HG03039 (cell line): ENCODE measurements around the gene PAQR9.

Source experiments
- ATAC-seq: cut with Tn5 transposase; IDR thresholded peaks from one replicate; pipeline ENCODE4 v1.9.1; 2021; ENCODE audit warnings: mild to moderate bottlenecking, moderate library complexity; ENCODE audit not compliant: unreplicated experiment

PAQR9 gene

DNA sequence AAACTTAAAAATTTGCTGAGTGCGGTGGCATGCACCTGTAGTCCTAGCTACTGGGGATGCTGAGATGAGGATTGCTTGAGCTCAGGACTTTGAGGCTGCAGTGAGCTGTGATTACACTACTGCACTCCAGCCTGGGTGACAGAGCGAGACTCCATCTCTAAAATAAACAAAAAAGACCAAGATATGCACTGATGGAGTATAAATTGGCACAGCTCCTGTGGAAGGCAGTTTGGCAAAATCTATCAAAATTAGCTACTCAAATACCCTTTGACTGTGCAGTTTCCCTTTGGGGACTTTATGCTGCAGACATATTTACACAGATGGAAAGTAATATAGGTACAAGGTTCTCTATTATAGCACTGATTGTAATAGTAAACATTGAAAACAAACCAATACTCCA, 19.8 kb upstream of the PAQR9 start:
- ATAC-seq, result no peak

DNA sequence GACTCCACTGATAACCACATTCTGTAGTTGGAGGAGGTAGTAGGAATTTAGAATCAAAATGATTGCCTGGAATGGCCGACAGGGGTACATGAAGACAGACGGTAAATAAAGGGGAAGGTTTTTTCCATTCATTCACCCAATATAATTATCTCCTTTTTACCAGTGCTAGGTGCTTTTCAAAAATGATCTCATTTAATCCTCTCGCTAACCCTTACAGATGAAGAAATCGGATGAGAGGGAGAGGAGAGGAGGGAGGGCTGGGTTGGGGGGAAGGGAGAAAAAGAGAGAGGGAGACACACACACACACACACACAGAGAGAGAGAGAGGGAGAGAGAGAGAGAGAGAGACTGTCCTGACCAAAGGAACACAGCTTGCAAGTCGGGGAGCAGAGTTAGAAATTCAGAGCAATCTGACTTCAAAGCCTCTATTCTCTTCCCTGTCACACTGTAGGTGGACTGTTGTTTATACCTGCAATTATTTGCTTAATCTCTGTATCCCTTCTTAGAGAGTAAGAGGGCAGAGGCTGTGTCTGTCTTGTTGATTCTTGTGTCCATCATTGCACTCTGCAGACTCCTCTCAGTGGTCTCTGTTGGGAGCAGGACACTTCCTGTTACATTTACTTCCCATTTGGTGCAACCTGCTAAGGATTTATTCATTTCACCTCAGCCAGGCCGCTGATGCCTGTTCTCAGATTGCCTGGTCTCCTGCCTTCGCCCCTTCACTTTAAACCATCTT, 18.7 kb upstream of the PAQR9 start:
- no peak for ATAC-seq

DNA sequence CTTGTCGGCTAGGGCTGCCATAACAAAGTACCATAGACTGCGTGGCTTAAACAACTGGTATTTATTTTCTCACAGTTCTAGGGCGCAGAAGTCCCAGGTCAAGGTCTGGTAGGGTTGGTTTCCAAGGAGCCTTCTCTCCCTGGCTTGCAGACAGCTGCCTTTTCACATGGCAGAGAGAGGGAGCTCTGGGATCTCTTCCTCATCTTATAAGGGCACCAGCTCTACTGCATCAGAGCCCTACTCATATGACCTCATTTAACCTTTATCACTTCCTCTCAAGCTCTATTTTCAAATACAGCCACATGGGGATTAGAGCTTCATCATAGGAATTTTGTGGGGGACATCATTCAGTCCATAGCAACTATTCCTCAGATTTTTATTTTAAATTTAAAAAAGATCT, 17.6 kb upstream of the PAQR9 start:
- ATAC-seq, result no peak

DNA sequence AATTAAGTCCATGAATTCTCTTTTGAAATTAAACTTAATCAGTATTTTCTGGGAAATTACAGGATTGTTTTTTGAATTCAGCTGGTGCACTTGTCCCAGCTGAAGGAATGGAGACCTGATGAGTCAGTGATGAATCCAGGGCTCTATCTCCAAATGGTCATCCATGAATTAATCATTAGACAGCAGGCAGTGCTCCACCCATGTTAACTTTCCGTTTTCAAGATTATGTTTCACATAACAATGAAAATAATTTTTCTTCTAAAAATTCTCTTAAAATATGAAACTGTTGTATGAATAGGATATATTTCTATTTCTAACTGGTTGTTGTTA, 13.9 kb upstream of the PAQR9 start:
- no peak for ATAC-seq

DNA sequence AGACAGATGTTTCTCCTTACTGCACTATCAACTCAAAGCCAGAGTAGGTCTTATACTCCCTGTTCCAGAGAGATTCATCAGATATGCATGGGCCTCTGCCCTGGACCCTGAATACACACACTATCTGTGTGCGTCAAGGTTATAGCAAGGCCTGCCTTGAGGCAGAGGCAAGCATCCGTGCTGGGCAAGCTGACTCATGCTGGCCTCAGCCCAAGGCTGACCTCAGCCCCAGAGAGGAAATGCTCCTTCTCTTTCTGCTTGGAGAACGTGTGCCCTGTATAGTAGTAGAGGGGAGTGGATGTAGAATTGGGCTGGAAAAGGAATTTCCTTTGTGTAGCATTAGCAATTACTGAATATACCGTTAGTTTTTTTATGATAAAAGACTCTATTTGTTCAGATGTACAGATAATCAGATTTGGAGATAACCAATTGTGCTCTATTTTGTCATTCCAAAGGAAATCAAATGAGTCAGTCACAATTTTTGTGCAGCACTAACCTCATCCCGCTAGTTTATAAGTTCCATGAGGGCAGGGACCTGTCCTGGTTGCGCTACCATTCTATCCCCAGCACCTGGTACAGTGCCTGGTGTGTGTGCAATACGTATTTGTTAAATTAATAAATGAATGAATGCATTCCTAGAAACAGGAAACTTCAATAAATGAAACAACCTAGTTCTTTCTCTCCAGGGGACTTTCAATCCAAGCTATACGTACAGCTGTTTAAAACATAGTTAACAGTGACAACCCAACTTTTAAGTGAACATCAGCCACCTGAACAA, 13.3 kb upstream of the PAQR9 start:
- no peak for ATAC-seq

DNA sequence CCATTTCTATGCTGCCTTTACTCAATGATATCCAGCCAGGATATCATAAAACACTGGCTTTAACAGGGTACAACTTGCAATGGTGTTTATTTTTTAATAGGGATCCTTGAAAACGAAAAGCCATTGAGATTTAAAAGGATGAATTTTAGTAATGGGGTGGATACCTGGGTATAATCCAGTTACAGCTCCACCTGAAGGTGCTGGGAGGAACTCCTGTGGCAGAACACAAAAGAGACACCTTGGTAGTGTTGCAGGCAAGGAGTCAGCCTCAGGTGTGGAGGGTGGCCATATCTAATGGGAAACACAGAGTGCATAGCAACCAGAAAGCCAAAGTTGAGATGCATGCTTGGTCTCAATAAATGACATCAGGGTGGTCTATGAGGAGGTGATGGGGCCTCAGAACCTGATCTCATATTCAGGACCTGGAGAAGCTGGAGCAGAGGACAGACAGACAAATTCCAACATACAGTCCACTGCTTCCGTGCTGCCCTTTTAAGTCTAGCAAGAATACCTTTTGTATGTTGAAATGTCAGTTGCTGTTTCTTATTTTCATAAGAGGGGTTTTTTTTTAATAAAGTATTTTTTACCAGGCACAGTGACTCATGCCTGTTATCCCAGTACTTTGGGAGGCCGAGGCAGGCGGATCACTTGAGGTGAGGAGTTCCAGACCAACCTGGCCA, 12.0 kb upstream of the PAQR9 start:
- ATAC-seq, result no peak

DNA sequence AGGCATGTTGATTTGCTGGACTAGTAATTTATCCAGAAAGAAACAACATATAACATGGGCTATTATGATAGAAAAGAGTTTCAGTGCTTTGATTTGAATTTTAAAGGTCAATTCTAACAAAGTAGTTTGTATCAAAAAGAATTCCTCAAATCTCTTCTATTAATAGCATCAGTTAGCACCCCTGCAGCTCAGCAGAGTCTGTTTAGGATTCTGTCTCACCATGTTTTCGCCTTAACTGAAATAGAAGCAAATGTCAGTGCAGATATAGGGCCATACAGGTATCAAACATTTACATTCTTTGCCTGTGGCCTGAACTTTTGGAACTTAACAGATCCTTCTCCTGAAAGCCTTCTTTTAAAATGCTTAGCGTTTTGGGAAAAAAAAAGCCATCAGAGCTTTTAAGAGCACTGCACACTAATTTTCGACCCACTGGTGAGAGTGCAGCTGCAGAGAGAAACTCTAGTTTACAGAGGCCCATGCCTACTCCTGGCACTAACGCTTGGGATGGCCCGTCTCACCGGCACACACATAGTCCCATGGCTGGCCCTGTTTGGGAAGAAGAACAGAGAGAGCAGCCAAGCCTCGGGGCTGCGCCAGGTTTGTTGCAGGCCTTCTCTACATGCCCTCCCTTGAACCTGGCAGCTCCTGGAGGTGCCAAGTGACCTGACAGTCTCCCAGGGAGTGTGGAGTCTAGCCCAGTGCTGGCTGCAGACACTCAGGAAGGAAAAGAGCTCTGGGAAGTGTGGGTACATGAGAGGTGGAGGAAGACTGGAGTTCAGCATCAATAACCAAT, 9.9 kb upstream of the PAQR9 start:
- ATAC-seq, result no peak

DNA sequence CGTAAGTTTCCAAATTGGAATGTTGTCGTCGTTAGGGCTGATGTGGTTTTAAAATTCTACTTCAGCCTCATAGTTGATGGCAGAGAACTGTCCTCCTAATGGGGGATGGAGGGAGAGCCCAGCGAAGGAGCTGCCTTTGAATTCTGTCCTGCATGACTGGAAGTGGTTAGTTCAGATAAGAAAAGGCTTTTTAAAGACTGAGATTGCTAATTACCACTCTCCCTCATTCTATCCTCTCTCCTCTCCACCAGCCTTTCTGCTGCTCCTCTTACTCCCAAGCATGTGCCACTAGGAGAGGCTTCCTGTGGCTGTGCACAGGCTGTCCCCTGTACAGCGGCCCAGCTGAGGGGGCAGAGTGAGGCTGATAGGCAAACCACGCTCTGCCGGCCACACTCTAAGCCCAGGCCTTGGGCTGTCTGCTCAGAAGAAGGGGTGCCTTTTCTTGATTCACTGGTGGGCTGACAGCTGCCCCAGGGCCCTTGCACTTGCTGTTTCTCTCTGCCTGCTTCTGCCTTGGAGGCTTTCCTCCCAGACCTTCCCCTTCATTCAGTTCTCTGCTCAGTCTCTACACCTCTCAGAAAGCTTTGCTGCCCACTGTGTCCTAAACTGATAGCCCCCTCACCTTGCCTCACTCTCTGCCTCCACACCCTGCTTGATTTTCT, 8.7 kb upstream of the PAQR9 start:
- ATAC-seq, result no peak

DNA sequence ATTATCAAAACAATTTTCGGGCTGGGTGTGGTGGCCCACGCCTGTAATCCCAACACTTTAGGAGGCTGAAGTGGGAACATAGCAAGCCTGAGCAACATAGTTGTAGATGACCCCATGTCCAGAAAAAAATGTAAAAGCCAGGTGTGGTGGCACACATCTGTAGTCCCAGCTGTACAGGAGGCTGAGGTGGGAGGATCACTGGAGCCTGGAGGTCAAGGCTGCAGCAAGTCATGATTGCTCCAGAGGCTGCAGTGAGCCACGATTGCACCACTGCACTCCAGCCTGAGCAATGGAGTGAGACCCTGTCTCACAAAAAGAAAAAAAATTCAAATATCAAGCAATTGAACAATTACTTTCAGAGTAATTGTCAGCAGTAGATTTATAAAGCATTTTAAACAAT, 8.0 kb upstream of the PAQR9 start:
- no peak for ATAC-seq

DNA sequence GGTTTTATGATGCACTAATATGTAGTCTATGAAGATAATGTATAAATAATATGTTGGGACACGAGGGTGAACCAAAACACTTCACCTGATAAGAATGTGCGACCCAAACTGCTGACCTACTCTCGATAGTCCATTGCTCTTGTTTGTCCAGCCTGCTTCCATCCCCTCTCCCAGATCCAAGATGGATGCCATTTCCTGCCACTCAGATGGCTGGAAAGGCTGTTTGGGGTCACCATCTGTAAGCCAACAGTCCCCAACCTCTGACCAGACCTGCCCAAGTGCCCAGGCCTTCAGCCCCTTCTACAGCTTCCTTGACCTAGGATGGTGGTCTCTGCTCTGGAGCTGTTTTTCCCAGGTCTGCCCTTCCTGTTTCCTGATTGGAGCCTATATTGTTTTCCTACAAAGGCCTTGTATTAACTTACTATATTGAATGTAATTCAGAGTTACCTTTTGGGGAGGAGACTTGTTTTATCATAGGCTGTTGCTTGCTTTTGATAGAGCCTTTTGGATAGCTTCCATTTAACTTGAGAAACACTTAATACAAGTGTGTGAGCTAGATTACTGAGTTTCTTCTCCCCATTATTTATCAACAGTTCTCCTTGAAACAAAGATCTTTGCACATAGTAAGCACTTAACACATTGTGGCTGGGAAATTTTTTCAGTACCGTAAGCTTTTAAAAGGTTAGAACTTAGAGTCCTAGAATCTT, 5.0 kb upstream of the PAQR9 start:
- ATAC-seq, result no peak

DNA sequence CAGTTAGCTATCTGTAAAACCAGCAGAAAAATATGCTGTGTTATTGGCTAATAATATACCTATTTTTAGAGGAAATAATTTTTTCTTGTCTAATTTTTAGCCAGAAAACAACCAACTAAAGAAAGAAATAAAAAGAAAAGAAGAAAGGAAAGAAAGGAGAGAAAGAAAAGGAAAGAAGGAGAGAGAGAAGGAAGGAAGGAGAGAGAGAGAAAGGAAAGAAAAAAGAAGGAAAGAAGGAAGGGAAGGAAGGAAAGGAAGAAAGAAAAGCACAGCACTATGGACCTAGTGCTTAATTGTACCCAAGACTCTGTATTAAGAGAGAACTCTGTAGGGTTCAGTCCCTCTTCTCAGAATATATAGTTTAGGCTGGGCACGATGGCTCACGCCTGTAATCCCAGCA, 3.3 kb upstream of the PAQR9 start:
- ATAC-seq, result no peak

DNA sequence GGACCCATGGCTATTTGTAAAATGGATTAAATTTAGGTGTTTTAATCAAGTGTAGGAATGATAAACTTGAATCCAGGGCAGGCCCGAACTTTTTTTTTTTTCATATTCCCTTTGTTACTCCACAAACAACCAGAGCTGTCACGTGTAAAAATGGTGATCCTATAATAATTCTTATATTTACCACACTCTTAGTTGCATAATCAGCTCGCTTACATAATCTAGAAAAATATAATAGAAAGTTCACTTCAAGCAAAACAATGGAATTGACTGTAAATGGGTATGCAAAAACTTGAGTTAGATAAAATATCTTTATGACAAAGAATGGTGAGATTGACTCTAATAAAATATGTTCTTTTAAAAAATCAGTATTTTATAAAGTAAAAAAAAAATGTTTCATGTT, 2.1 kb upstream of the PAQR9 start:
- no peak for ATAC-seq

DNA sequence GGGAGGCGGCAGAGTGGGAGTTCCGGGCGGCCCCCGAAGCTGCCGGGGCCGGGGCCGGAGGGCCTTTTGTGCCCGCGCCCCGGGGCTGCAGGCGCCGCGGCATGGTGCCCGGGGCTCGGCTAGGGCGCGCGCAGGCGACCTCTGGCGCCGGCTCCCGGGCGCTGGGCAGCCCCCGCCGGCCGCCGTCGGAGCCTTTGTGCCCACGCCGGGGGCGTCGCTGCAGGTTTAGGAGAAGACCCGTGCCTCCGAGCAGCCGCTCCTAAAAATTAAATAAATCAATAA, 299 bp downstream of the PAQR9 start:
- no peak for ATAC-seq

DNA sequence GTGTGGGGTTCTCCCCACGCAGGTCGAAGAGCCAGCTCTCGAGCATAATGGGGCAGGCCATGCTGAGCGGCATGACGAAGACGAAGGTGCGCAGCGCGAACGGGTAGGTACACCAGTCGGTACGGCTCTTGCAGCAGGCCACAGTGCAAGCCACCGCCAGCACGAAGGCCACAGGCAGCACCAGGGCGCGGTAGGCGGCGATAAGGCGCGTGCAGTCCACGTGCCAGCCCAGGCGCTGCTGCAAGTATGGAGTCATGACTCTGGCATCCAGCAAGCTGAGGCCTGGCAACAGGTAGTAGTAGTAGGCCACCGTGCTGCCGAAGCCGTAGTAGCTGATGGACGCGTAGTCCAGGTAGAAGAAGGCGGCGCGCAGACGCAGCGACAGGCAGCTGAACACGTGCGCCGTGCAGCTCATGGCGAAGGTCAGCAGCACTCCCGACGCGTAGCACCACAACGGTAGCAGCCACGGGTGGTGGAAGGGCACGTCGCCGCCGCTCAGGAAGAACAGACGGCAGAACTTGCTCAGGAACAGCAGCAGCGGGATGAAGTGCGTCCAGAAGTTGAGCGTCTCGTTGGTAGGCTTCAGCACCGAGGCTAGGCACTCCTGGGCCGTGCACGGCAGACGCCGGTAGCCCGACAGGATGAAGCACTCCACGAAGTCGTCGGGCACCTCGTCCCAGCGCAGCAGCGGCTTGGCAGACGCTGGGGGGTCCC, 797 bp downstream of the PAQR9 start:
- no peak for ATAC-seq

DNA sequence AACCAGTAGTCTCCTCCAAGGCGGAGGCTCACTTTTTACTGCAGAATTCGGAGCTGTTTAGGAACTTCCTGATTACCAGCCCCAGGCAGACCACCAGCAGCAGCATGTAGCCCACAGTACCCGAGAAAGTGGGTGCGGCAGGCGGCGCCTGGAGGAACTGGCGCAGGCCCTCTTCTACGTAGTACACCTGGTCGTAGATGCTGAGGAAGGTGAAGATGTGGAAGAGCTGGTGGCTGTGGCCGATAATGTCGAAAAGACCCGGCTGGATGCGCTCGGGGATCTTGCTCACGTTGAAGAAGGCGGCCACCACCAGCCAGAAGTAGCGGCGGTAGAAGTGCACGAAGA, 1.3 kb downstream of the PAQR9 start:
- ATAC-seq, result no peak

DNA sequence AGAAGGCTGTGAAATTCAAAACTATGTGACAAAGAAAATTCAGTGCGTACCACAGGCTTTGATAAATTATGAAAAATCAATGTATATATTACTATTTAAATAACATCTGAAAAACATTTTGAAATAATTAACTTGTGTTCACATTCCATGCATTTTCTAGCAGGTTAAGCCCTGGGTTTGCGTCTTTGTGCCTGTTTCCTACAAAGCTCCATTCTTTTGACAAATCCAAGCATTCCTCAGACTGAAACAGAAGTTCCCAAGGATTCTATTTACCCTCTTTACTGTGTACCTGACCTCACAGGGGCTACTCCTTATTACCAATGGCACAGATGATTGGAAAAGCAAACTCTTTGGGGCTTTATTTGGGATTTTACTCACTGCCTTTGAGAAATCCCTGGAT, 1.9 kb downstream of the PAQR9 start:
- ATAC-seq, result no peak

DNA sequence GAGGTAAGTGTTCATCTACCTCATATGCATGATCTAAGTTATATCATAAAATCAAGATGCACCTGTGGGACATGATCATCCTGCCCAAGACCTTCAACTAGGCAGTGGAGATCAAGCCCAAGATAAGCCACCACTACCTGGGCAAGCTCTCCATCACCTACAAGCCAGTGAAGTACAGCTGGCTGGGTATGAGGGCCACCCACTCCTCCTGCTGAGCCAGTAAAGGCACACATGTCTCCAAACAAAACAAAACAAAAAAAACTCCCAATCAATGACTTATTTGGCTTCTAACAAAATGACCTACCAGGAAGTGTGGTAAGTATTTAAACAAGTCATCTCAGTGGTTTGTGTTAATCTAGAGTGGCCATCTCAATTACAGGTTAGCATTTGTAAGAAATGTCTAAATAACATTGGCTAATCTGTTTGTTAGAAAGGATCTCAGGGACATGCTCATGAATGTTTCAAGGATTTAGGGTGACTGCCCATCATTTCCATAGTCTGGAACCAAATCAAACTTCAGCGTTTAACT, 3.1 kb downstream of the PAQR9 start:
- no peak for ATAC-seq

DNA sequence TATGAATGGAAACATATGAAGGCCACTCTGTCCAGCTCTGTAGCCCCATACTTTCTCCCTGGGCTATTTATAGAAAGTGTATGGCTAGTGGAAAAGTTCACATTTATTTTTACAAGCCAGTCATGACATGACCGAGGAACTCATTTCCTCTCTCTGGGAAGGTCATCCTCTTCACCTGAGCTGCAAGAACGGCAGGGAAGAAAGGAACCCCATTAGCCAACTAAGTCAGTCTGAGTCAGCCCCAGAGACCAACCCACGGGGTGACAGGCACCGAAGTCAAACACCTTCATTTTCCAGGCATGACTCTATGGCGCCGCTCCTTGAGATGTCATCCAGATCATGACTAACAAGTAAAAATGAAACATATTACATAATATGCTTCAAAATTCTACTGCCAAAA, 4.8 kb downstream of the PAQR9 start:
- no peak for ATAC-seq

DNA sequence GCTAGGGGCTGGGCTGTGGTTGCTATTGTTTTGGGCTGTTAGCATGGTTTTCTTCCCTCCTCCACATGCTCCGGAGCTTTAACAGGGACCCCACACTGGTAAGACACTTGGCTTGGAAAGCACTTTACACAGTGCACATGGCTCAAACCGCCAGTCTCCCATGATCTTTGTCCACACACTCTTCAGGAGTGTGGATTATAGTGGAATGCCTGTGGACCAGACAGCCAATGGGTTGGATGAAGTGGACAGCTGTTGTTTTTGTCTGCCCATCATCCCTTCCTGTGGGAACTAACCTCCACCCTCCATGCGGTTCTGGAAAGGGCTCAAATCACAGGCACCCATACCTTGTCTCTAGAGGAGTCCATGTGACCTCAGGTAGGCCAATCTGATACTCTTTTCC, 10.0 kb downstream of the PAQR9 start:
- no peak for ATAC-seq
